ENCODE results near the gene SEC22A.
"Not testable (repeated sequence)": the region's sequence is repeated elsewhere in the genome, so short reads cannot be mapped to it uniquely, and the experiment has no call there.

Gene SEC22A

GRCh38 chr3:123169492-123169929 is 32.2 kb upstream of the SEC22A start:
- in situ Hi-C loops (cut with MboI; ENCODE audit: low pct_unique_long_range_greater_than_20kb, low sequenced_read_pairs): no loop called here
- DNase-seq: no peak

GRCh38 chr3:123169930-123170329 is 31.8 kb upstream of the SEC22A start:
- DNase-seq: no peak
- in situ Hi-C loops (cut with MboI; ENCODE audit: low pct_unique_long_range_greater_than_20kb, low sequenced_read_pairs): no loop called here

GRCh38 chr3:123180791-123181190 is 21.0 kb upstream of the SEC22A start:
- DNase-seq: no peak
- in situ Hi-C loops (cut with MboI; ENCODE audit: low pct_unique_long_range_greater_than_20kb, low sequenced_read_pairs): no loop called here

- in situ Hi-C loops (cut with MboI; ENCODE audit: low pct_unique_long_range_greater_than_20kb, low sequenced_read_pairs): no loop called here
- DNase-seq: no peak
Observed at GRCh38 chr3:123186695-123187094, 15.0 kb upstream of the SEC22A start.

- no peak for DNase-seq
- in situ Hi-C loops (cut with MboI; ENCODE audit: low pct_unique_long_range_greater_than_20kb, low sequenced_read_pairs): no loop called here
Observed at GRCh38 chr3:123188058-123188457, 13.7 kb upstream of the SEC22A start.

- DNase-seq: no peak
- in situ Hi-C loops (cut with MboI; ENCODE audit: low pct_unique_long_range_greater_than_20kb, low sequenced_read_pairs): no loop called here
Observed at GRCh38 chr3:123193448-123194101, 8.2 kb upstream of the SEC22A start.

- in situ Hi-C loops (cut with MboI; ENCODE audit: low pct_unique_long_range_greater_than_20kb, low sequenced_read_pairs): no loop called here
- DNase-seq: no peak
Observed at GRCh38 chr3:123194552-123194951, 7.2 kb upstream of the SEC22A start.

- DNase-seq: no peak
- in situ Hi-C loops (cut with MboI; ENCODE audit: low pct_unique_long_range_greater_than_20kb, low sequenced_read_pairs): no loop called here
Observed at GRCh38 chr3:123198372-123198771, 3.4 kb upstream of the SEC22A start.

- in situ Hi-C loops (cut with MboI; ENCODE audit: low pct_unique_long_range_greater_than_20kb, low sequenced_read_pairs): no loop called here
- no peak for DNase-seq
Observed at GRCh38 chr3:123201223-123201556, 553 bp upstream of the SEC22A start.

- in situ Hi-C loops (cut with MboI; ENCODE audit: low pct_unique_long_range_greater_than_20kb, low sequenced_read_pairs): no loop called here
- peak; percentile 28 for DNase-seq
Observed at GRCh38 chr3:123202451-123202850, 708 bp downstream of the SEC22A start.

GRCh38 chr3:123218990-123219389 is 17.2 kb downstream of the SEC22A start:
- in situ Hi-C loops (cut with MboI; ENCODE audit: low pct_unique_long_range_greater_than_20kb, low sequenced_read_pairs): no loop called here
- no peak for DNase-seq

GRCh38 chr3:123221369-123221768 is 19.6 kb downstream of the SEC22A start:
- in situ Hi-C loops (cut with MboI; ENCODE audit: low pct_unique_long_range_greater_than_20kb, low sequenced_read_pairs); DNase-seq: not testable (repeated sequence)

GRCh38 chr3:123225016-123225415 is 23.3 kb downstream of the SEC22A start:
- no peak for DNase-seq
- in situ Hi-C loops (cut with MboI; ENCODE audit: low pct_unique_long_range_greater_than_20kb, low sequenced_read_pairs): no loop called here

- no peak for DNase-seq
- in situ Hi-C loops (cut with MboI; ENCODE audit: low pct_unique_long_range_greater_than_20kb, low sequenced_read_pairs): no loop called here
Observed at GRCh38 chr3:123226549-123226948, 24.8 kb downstream of the SEC22A start.

GRCh38 chr3:123229145-123229544 is 27.4 kb downstream of the SEC22A start:
- DNase-seq: peak; percentile 38
- in situ Hi-C loops (cut with MboI; ENCODE audit: low pct_unique_long_range_greater_than_20kb, low sequenced_read_pairs): no loop called here

- in situ Hi-C loops (cut with MboI; ENCODE audit: low pct_unique_long_range_greater_than_20kb, low sequenced_read_pairs): no loop called here
- DNase-seq: no peak
Observed at GRCh38 chr3:123236902-123237301, 35.2 kb downstream of the SEC22A start.

- DNase-seq; in situ Hi-C loops (cut with MboI; ENCODE audit: low pct_unique_long_range_greater_than_20kb, low sequenced_read_pairs): not testable (repeated sequence)
Observed at GRCh38 chr3:123239186-123239585, 37.4 kb downstream of the SEC22A start.

GRCh38 chr3:123239756-123240155 is 38.0 kb downstream of the SEC22A start:
- DNase-seq: no peak
- in situ Hi-C loops (cut with MboI; ENCODE audit: low pct_unique_long_range_greater_than_20kb, low sequenced_read_pairs): no loop called here

GRCh38 chr3:123244128-123244527 is 42.4 kb downstream of the SEC22A start:
- in situ Hi-C loops (cut with MboI; ENCODE audit: low pct_unique_long_range_greater_than_20kb, low sequenced_read_pairs): no loop called here
- no peak for DNase-seq

GRCh38 chr3:123246866-123247265 is 45.1 kb downstream of the SEC22A start:
- in situ Hi-C loops (cut with MboI; ENCODE audit: low pct_unique_long_range_greater_than_20kb, low sequenced_read_pairs): no loop called here
- no peak for DNase-seq

GRCh38 chr3:123256256-123256655 is 54.5 kb downstream of the SEC22A start:
- in situ Hi-C loops (cut with MboI; ENCODE audit: low pct_unique_long_range_greater_than_20kb, low sequenced_read_pairs): no loop called here
- DNase-seq: no peak

All from KBM-7 (cell line).